Endothelial cell of umbilical vein (primary cell): Measurements from ENCODE around the gene CLRN3. TPM values are rescaled to one million over a fixed set of nuclear protein-coding genes. Genes with fewer than 3 reads are reported as not detected.
A peak's percentile ranks its signal among the peaks of the same experiment; 100 is the strongest.

Experiments
- BruUV-seq: library from RNA; stranded (reverse); fragments of 400-500 nt; replicated peaks from 2 replicates; lab custom pipeline; 2021; lab: Mats Ljungman, UMichigan
- CTCF ChIA-PET: fragments of 300-600, 350-600 bp; sonication (Branson Sonifier 250); formaldehyde crosslinking; loops from one replicate; lab custom pipeline; 2021; ENCODE audit warnings: antibody characterized with exemption, inconsistent platforms; lab: Charles Lee
- POLR2A ChIA-PET: fragments of 300-600, 350-600 bp; sonication (Branson Sonifier 250); formaldehyde crosslinking; loops from one replicate; lab custom pipeline; 2021; ENCODE audit warnings: antibody characterized with exemption, inconsistent platforms; lab: Charles Lee
- DNase-seq: peaks from one replicate; pipeline ENCODE4 v3.0.0-alpha.2; 2011; ENCODE audit warnings: low read depth, low spot score
- FAIRE-seq: peaks from 2 replicates; lab custom pipeline; 2011; peaks lifted over from hg19 to GRCh38; lab: Jason Lieb, UNC
- H2AFZ ChIP-seq: 2 replicates; pipeline ENCODE4 v1.6.0; 2012; ENCODE audit warnings: low read depth, low read length, control low read depth, inconsistent platforms
- H3K27ac ChIP-seq: 2 replicates; pipeline ENCODE4 v1.5.1; 2011; ENCODE audit warnings: low read depth, mild to moderate bottlenecking, control low read depth, low read length, moderate library complexity; ENCODE audit not compliant: insufficient read depth
- H3K27me3 ChIP-seq, 2 experiments: 2 replicates each; pipeline versions ENCODE4 v1.6.0 to v1.6.1; 2011; ENCODE audit warnings: low read length in 2 of 2, mixed read lengths in 1 of 2; ENCODE audit not compliant: control insufficient read depth in 2 of 2, insufficient read depth in 2 of 2
- H3K36me3 ChIP-seq, 2 experiments: 2 replicates in 1 of 2; 3 replicates in 1 of 2; pipeline ENCODE4 v1.5.1; 2011; ENCODE audit warnings: low read length in 2 of 2, mild to moderate bottlenecking in 1 of 2, moderate library complexity in 1 of 2; ENCODE audit not compliant: control insufficient read depth in 2 of 2, insufficient read depth in 2 of 2; ENCODE audit errors: extremely low read depth in 1 of 2
- H3K4me1 ChIP-seq: 3 replicates; pipeline ENCODE4 v1.5.1; 2011; ENCODE audit warnings: mild to moderate bottlenecking, low read length; ENCODE audit not compliant: control insufficient read depth, insufficient read depth; ENCODE audit errors: extremely low read depth
- H3K4me2 ChIP-seq: 2 replicates; pipeline ENCODE4 v1.6.1; 2011; ENCODE audit warnings: low read length, control low read depth, mixed read lengths; ENCODE audit not compliant: insufficient read depth
- H3K4me3 ChIP-seq, 3 experiments: fragments of 200-600 bp in 1 of 3; sonication (generic), shearing (Covaris generic) in 1 of 3; replicated peaks in 1 of 3; 2 replicates each; pipeline ENCODE4 v1.5.1; 2011 to 2016; ENCODE audit warnings: control low read depth in 3 of 3, low read length in 3 of 3, mild to moderate bottlenecking in 2 of 3, inconsistent platforms in 1 of 3, low read depth in 1 of 3, moderate library complexity in 1 of 3; ENCODE audit not compliant: insufficient read depth in 1 of 3
- H3K79me2 ChIP-seq: 2 replicates; pipeline ENCODE4 v1.6.0; 2012; ENCODE audit warnings: low read length, inconsistent platforms; ENCODE audit not compliant: control insufficient read depth, insufficient read depth
- H3K9ac ChIP-seq: replicated peaks from 2 replicates; pipeline ENCODE3; 2011; ENCODE audit warnings: low read length, control low read depth; ENCODE audit not compliant: insufficient read depth; ENCODE audit errors: extremely low read depth
- H3K9me1 ChIP-seq: replicated peaks from 3 replicates; pipeline ENCODE4 v1.6.0; 2011; ENCODE audit warnings: mild to moderate bottlenecking, low read length; ENCODE audit not compliant: control insufficient read depth, insufficient read depth; ENCODE audit errors: extremely low read depth
- H3K9me3 ChIP-seq: replicated peaks from 2 replicates; pipeline ENCODE4 v1.5.1; 2012; ENCODE audit warnings: low read length, inconsistent platforms; ENCODE audit not compliant: control insufficient read depth, insufficient read depth
- H4K20me1 ChIP-seq: replicated peaks from 2 replicates; pipeline ENCODE3; 2011; ENCODE audit warnings: mild to moderate bottlenecking, low read length; ENCODE audit not compliant: control insufficient read depth, insufficient read depth; ENCODE audit errors: extremely low read depth
- EZH2 ChIP-seq: IDR thresholded peaks from 2 replicates; pipeline ENCODE4 v1.6.1; 2012; ENCODE audit warnings: borderline replicate concordance, low read depth, mild to moderate bottlenecking, moderate library complexity, low read length, inconsistent platforms; ENCODE audit not compliant: severe bottlenecking
- FOS ChIP-seq: IDR thresholded peaks from 2 replicates; pipeline ENCODE4 v1.6.1; 2011; ENCODE audit warnings: mild to moderate bottlenecking, low read length, moderate library complexity, borderline replicate concordance; ENCODE audit not compliant: insufficient read depth
- MAX ChIP-seq: IDR thresholded peaks from 2 replicates; pipeline ENCODE4 v1.6.1; 2011; ENCODE audit not compliant: insufficient read depth, insufficient read length
- MYC ChIP-seq: IDR thresholded peaks from one replicate; pipeline ENCODE4 v1.6.1; 2011; ENCODE audit warnings: mild to moderate bottlenecking, low read depth, low read length
- dilution Hi-C: fragments of 300-500 bp; cut with MboI; formaldehyde crosslinking; loops from one replicate; pipeline ENCODE4 v1.15.0; 2019; ENCODE audit warnings: low sequenced_read_pairs; ENCODE audit not compliant: extremely low pct_ligation_motif_present
- intact Hi-C: fragments of 100-400 bp; cut with micrococcal nuclease; formaldehyde crosslinking; loops from one replicate; pipeline ENCODE4 v1.10.0; 2022
- polyA plus RNA-seq, 4 experiments: library from polyadenylated mRNA; depleted of rRNA in 3 of 4; stranded (reverse) in 3 of 4; unstranded in 1 of 4; fragments of >200 nt; gene quantifications; 2 replicates each; pipeline versions ENCODE4 v1.2.1 to v1.2.3, GENCODE V29; 2011 to 2012; ENCODE audit warnings: missing spikeins in 1 of 4
- total RNA-seq: library from RNA; stranded (reverse); gene quantifications from 2 replicates; pipeline ENCODE4 v1.2.3, GENCODE V29; 2021
- TF ChIP-seq, protein P1 (sequence below), 2 donors: IDR thresholded peaks; 1 replicate in 1 of 2; 2 replicates in 1 of 2; pipeline ENCODE4 v1.5.1; 2011; ENCODE audit warnings: low read length in 2 of 2, mild to moderate bottlenecking in 2 of 2, moderate library complexity in 2 of 2, control low read depth in 1 of 2, inconsistent platforms in 1 of 2, low read depth in 1 of 2; ENCODE audit not compliant: insufficient read depth in 1 of 2; ENCODE audit errors: extremely low read depth in 1 of 2

CLRN3 gene
- total and polyA plus RNA-seq, 2 donors (not counting 3 experiments of a cell fraction or from before 2014, with no cell fraction given): 0.07 TPM; not detected in 1

DNA sequence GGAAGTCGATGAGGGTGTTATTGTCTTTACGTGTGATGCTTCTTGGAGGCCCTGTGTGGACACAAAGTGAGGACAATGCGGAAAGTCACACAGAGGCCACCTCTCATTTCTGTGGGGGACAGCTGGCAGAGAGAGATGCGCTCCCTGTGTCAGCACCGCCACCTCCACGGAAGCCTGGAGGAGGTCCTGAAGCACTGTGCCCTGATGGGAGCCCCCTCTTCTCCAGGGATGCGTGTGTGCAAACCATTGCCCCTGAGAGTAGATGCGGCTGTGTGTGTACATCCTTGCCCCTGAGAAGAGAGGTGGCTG, 16.2 kb upstream of the CLRN3 start:
- no peak overlapping the region for H3K4me3 ChIP-seq

More for the DNA sequence above, 16.2 kb upstream of the CLRN3 start:
- Histone ChIP-seq H3K9me1 (no peaks in the 10 kb centered on the region), H3K9me3 (no peaks in the 10 kb centered on the region), H3K4me2 (no peak overlapping the region), H3K9ac (no peak overlapping the region), H3K27ac (peak overlapping the region; percentile 28), H4K20me1 (no peaks in the 10 kb centered on the region), H3K4me1 (peaks cover 20% of the 10 kb centered on the region), H3K79me2 (peaks cover 24% of the 10 kb centered on the region), H2AFZ (no peak overlapping the region), H3K36me3 (peaks cover 0 to 3% of the 10 kb centered on the region in 2 experiments), H3K27me3 (no peaks in the 10 kb centered on the region)
- FAIRE-seq: no peak
- dilution Hi-C loops (no loop called here), intact Hi-C loops (loop anchor here (1.0 kb wide), 4 partner anchors 10 to 78 kb away; no protein-coding TSS in a partner anchor)
- POLR2A ChIA-PET: interaction anchor here (1.5 kb wide), 1 partner anchor 101 kb away, joined by 4 read pairs; no protein-coding TSS in a partner anchor
- BruUV-seq: no TSS peak
- TF ChIP-seq MAX (no peak), FOS (no peak), MYC (no peak), EZH2 (no peak)
- TF ChIP-seq, protein P1, sequence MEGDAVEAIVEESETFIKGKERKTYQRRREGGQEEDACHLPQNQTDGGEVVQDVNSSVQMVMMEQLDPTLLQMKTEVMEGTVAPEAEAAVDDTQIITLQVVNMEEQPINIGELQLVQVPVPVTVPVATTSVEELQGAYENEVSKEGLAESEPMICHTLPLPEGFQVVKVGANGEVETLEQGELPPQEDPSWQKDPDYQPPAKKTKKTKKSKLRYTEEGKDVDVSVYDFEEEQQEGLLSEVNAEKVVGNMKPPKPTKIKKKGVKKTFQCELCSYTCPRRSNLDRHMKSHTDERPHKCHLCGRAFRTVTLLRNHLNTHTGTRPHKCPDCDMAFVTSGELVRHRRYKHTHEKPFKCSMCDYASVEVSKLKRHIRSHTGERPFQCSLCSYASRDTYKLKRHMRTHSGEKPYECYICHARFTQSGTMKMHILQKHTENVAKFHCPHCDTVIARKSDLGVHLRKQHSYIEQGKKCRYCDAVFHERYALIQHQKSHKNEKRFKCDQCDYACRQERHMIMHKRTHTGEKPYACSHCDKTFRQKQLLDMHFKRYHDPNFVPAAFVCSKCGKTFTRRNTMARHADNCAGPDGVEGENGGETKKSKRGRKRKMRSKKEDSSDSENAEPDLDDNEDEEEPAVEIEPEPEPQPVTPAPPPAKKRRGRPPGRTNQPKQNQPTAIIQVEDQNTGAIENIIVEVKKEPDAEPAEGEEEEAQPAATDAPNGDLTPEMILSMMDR (IDR thresholded peaks at IDR 0.05; ENCODE audit: extremely low read depth in 1 of 2, insufficient read depth in 1 of 2, low read depth in 1 of 2, low read length in 2 of 2): no peak
- DNase-seq: no peak
- CTCF ChIA-PET: interaction anchor here (0.5 to 5.5 kb wide), 6 partner anchors 13 to 104 kb away, joined by 3 to 425 read pairs (median 6); no protein-coding TSS in a partner anchor
